NCI-H226 (cell line): ENCODE data around the gene NUDT22.
A peak's percentile ranks its signal among the peaks of the same experiment; 100 is the strongest.

Experiments
- DNase-seq: peaks from one replicate; pipeline ENCODE4 v3.0.0-alpha.2; 2015

NUDT22 gene

DNA sequence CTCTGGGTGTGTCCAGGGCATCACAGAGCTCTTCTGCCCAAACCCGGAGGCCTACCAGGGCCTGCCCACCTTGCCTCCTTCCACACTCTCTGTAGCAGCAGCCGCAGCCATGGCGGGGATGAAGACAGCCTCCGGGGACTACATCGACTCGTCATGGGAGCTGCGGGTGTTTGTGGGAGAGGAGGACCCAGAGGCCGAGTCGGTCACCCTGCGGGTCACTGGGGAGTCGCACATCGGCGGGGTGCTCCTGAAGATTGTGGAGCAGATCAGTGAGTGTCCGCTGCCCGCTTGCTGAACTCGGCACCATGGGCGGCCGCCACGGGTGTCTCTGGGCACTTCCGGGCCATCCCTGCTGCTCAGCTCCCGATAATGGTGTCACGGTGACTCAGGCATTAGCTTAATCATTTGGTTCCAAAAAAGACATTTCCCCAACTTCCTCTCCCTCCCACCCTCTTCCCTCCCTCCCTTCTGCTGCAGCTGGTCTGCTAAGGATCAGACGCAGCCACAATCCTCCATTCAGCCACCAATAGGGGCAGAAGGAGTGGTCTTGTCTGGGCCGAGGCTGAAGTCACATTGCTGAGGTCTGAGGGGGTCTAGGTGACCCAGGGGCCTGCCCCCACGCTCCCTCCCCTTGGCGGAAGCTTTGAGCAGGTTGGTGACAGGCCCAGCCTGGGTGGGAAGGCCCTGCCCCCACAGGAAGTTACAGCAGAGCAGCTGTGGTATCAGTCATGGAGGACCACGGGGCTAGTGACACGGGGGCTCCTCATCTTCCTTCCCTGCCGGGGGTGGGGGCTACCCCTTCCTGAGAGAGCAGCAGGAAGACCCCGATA is 18.6 kb upstream of the NUDT22 start:
- DNase-seq, result no peak

DNA sequence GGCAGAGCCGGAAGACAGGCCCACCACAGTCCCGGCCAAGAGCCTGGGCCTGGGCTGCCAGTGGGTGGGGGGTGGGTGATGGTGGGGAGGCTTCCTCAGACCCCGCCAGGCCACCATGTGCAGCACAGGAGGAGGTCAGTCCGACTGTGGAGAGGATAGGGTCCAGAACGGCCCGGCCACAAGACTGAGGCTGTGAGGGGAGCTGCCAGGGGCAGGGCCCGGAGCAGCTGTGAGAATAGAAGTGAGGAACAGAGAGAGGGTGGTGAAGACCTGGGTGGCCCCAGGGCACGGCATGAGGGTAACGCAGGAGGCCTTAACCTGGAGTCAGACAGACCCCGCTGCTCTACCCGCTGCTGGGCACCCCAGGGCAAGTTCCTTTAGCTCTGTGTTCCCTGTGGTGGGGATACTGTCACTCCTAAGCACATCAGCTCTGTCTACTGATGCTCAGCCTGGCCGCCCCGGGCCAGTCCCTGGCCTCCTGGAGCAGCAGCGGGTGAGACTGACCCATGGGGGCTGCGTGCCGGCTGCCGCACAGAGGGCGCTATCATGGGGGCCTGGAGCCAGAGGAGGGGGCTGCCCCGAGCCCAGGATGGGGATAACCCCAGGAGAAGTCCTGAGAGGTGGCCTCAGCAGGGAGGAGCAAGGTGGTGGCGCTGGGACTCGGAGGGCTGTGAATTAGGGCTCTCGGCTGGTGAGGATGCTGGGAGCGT is 17.8 kb upstream of the NUDT22 start:
- no peak for DNase-seq

- DNase-seq, result no peak
Measured at GRCh38 chr11:64208796-64209562, 17.1 kb upstream of the NUDT22 start.

GRCh38 chr11:64209563-64209843 is 16.6 kb upstream of the NUDT22 start:
- no peak for DNase-seq

DNA sequence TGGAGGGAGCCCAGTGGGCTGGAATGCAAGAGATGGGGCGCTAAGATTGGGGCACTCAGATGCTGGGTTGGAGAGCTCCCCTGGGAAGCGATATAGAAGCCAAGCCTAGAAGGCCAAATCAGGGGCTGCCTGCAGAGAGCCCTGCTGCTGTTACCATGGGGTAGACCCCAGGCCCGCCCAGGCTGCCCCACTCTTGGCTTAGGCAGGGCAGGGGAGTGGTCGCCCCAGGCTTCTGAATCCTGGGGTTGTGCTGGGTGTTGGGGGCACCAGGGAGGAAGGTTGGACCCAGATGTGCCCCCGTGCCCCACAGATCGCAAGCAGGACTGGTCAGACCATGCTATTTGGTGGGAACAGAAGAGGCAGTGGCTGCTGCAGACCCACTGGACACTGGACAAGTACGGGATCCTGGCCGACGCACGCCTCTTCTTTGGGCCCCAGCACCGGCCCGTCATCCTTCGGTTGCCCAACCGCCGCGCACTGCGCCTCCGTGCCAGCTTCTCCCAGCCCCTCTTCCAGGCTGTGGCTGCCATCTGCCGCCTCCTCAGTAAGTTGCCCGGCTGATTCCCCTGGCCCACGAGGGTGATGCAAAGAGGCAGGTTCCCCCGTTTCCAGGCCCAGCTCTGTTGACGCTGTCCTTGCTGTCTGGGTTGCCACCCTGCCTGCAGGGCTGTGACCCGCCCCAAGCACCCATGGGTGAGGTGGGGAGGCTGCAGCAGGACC is 15.6 kb upstream of the NUDT22 start:
- no peak for DNase-seq

DNA sequence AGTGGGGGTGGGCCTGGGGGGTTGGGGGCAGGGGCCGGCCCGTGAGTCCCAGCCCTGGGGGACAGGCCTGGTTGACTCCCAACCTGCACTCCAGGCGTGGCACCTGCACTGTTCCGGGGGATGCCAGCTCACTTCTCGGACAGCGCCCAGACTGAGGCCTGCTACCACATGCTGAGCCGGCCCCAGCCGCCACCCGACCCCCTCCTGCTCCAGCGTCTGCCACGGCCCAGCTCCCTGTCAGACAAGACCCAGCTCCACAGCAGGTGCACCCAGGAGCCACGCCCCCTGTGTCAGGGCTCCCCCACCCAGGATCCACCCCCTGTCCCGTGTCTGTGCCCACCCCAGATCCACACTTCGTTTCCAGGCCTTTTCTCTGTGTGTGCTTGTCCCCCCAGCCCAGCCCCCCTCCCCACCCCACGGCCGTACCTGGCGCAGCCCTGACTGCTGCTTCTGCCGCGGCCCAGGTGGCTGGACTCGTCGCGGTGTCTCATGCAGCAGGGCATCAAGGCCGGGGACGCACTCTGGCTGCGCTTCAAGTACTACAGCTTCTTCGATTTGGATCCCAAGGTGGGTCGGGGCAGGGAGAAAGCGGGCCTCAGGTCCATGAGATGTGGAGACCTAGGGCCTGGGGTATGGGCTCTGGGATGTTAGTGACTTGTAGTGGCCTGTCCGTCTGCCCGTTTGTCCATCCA is 14.7 kb upstream of the NUDT22 start:
- DNase-seq, result no peak

- DNase-seq, result no peak
Measured at GRCh38 chr11:64216879-64217278, 9.2 kb upstream of the NUDT22 start.

- DNase-seq, result no peak
Measured at GRCh38 chr11:64218628-64219353, 7.3 kb upstream of the NUDT22 start.

DNA sequence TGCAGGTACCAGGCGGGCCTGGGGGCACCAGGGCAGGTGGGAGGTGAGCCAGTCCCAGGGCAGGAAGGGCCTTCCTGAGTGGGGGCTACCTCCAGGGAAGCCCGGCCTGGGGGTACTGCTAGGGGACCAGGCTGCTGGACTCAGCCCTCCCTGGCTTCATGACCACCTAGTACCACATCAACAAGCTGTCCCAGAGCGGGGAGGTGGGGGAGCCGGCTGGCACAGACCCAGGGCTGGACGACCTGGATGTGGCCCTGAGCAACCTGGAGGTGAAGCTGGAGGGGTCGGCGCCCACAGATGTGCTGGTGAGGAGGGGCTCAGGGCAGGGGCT is 6.8 kb upstream of the NUDT22 start:
- DNase-seq, result no peak

DNA sequence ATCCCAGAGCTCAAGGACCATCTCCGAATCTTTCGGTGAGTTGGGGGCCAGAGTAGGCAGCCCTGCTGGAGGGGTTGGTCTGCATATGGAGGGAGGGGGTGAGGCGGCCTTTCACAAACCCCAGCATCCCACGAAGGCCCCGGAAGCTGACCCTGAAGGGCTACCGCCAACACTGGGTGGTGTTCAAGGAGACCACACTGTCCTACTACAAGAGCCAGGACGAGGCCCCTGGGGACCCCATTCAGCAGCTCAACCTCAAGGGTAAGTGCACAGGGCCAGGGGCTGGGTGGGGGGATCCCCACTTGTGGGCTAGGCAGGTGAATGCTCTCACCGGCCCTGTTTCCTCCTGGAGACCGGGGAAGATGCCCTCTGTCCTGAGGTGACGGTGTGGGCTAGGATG is 6.3 kb upstream of the NUDT22 start:
- no peak for DNase-seq

DNA sequence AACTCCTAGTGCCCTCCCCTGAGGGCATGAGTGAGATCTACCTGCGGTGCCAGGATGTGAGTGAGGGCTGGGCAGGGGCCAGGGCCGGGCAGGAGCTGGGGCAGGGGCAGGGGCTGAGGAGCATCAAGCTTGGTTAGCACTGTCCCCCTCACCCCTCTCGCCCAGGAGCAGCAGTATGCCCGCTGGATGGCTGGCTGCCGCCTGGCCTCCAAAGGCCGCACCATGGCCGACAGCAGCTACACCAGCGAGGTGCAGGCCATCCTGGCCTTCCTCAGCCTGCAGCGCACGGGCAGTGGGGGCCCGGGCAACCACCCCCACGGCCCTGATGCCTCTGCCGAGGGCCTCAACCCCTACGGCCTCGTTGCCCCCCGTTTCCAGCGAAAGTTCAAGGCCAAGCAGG is 5.8 kb upstream of the NUDT22 start:
- DNase-seq, result no peak

GRCh38 chr11:64220798-64221197 is 5.3 kb upstream of the NUDT22 start:
- no peak for DNase-seq

GRCh38 chr11:64222651-64223000 is 3.4 kb upstream of the NUDT22 start:
- no peak for DNase-seq

DNA sequence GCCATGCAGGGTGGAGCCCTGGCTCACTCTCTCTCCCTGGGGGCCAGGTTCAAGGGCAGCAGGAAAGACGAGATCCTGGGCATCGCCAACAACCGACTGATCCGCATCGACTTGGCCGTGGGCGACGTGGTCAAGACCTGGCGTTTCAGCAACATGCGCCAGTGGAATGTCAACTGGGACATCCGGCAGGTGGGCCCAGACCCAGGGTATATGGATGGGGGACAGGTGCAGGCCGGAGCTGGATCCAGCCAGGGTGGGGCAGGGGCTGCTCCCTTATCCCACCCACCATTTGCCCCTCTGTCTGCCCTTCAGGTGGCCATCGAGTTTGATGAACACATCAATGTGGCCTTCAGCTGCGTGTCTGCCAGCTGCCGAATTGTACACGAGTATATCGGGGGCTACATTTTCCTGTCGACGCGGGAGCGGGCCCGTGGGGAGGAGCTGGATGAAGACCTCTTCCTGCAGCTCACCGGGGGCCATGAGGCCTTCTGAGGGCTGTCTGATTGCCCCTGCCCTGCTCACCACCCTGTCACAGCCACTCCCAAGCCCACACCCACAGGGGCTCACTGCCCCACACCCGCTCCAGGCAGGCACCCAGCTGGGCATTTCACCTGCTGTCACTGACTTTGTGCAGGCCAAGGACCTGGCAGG is 2.9 kb upstream of the NUDT22 start:
- DNase-seq, result no peak

GRCh38 chr11:64224151-64224890 is 1.8 kb upstream of the NUDT22 start:
- peak; percentile 44 for DNase-seq

DNA sequence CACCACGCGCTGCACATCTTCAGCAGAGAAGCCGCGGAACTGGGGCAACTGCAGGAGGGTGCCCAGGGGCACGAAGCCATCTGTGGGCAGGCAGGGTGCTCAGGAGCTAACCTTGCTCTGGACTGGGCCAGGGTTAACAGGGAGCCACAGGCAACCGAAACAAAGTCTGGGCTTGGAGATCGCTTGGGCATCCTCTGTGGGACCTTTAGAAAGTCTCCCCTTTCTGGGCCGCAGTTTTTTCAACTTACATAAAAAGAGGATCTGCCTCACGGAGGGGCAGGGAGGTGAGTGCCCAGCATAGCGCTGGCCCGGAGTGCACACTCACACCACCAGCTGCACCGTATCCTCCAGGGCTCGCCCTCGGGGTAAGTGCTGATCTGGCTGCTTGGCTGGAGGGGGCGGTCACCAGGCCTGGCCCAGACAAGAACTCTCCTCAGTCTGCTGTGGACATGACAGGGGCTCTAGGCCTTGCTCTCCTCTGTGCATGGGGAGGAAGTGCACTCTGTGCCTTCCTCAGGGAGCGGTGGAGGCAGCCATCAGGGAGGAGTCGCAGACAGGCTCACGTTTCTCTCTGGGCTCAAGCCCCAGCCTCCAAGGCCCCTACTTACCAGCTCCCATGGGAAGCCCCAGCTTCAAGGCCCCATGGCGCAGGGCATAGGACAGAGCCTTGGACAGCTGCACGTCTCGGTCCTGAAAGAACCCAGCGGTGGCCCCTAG is 1.0 kb upstream of the NUDT22 start:
- DNase-seq, result no peak

GRCh38 chr11:64226507-64227051 is 505 bp downstream of the NUDT22 start:
- no peak for DNase-seq

- DNase-seq, result no peak
Measured at GRCh38 chr11:64227405-64227956, 1.4 kb downstream of the NUDT22 start.

- no peak for DNase-seq
Measured at GRCh38 chr11:64229090-64229743, 3.1 kb downstream of the NUDT22 start.
